Stimulated activated naive CD4-positive, alpha-beta T cell treated with Interleukin-2 at 50 U/mL for 16 hours (primary cell): ENCODE measurements around the gene INPP5J.
"Not testable (repeated sequence)": the region's sequence is repeated elsewhere in the genome, so short reads cannot be mapped to it uniquely, and the experiment has no call there.

Source experiments
- DNase-seq: peaks from one replicate; lab custom pipeline; 2025; lab: John Stamatoyannopoulos, UW

The INPP5J gene

GRCh38 chr22:31151872-31152271, 29.1 kb downstream of the INPP5J start:
- no peak for DNase-seq

- no peak for DNase-seq
Measured at GRCh38 chr22:31153357-31153756, 30.6 kb downstream of the INPP5J start.

- DNase-seq: no peak
Measured at GRCh38 chr22:31154975-31155374, 32.2 kb downstream of the INPP5J start.

GRCh38 chr22:31155422-31155821, 32.7 kb downstream of the INPP5J start:
- DNase-seq: no peak

GRCh38 chr22:31160328-31160978, 37.7 kb downstream of the INPP5J start:
- DNase-seq: peak; percentile 24

- DNase-seq: no peak
Measured at GRCh38 chr22:31161386-31161785, 38.6 kb downstream of the INPP5J start.

GRCh38 chr22:31162015-31162765, 39.4 kb downstream of the INPP5J start:
- no peak for DNase-seq

- DNase-seq: no peak
Measured at GRCh38 chr22:31170971-31171370, 48.2 kb downstream of the INPP5J start.

- DNase-seq: not testable (repeated sequence)
Measured at GRCh38 chr22:31171734-31172133, 49.0 kb downstream of the INPP5J start.

- no peak for DNase-seq
Measured at GRCh38 chr22:31173386-31174145, 50.8 kb downstream of the INPP5J start.

GRCh38 chr22:31176923-31177322, 54.2 kb downstream of the INPP5J start:
- no peak for DNase-seq

GRCh38 chr22:31177420-31178162, 54.8 kb downstream of the INPP5J start:
- no peak for DNase-seq

GRCh38 chr22:31178859-31179258, 56.1 kb downstream of the INPP5J start:
- no peak for DNase-seq

- no peak for DNase-seq
Measured at GRCh38 chr22:31179345-31179744, 56.6 kb downstream of the INPP5J start.

- DNase-seq: no peak
Measured at GRCh38 chr22:31184015-31184414, 61.2 kb downstream of the INPP5J start.
